HEK293 (cell line): Measurements from ENCODE around the gene MMP19.

Source experiments
- GLI4 ChIP-seq: fragments of 450-650 bp; formaldehyde crosslinking; IDR thresholded peaks from 2 replicates; pipeline ENCODE4 v1.5.1; 2016; ENCODE audit warnings: missing biosample characterization, missing genetic modification characterization
- SCRT2 ChIP-seq: fragments of 450-650 bp; formaldehyde crosslinking; IDR thresholded peaks from 2 replicates; pipeline ENCODE4 v1.5.1; 2016; ENCODE audit warnings: missing biosample characterization, missing genetic modification characterization
- SP7 ChIP-seq: fragments of 450-650 bp; formaldehyde crosslinking; IDR thresholded peaks from 2 replicates; pipeline ENCODE4 v1.5.1; 2016; ENCODE audit warnings: missing biosample characterization, missing genetic modification characterization
- TCF7L2 ChIP-seq: IDR thresholded peaks from 2 replicates; pipeline ENCODE4 v1.6.1; 2011; ENCODE audit warnings: low read depth, mild to moderate bottlenecking, inconsistent platforms, low read length, moderate library complexity, borderline replicate concordance
- YY1 ChIP-seq: fragments of 450-650 bp; formaldehyde crosslinking; IDR thresholded peaks from 2 replicates; pipeline ENCODE4 v1.5.1; 2018; ENCODE audit warnings: missing biosample characterization, missing genetic modification characterization
- ZBTB20 ChIP-seq: fragments of 450-650 bp; formaldehyde crosslinking; IDR thresholded peaks from 2 replicates; pipeline ENCODE4 v1.5.1; 2016; ENCODE audit warnings: missing biosample characterization, missing genetic modification characterization
- ZBTB21 ChIP-seq: fragments of 450-650 bp; formaldehyde crosslinking; IDR thresholded peaks from 2 replicates; pipeline ENCODE4 v1.5.1; 2017; ENCODE audit warnings: missing biosample characterization, missing genetic modification characterization
- ZFP69B ChIP-seq: fragments of 450-650 bp; formaldehyde crosslinking; IDR thresholded peaks from 2 replicates; pipeline ENCODE4 v1.5.1; 2016; ENCODE audit warnings: missing biosample characterization, missing genetic modification characterization
- ZNF138 ChIP-seq: fragments of 450-650 bp; formaldehyde crosslinking; IDR thresholded peaks from 2 replicates; pipeline ENCODE4 v1.5.1; 2016; ENCODE audit warnings: missing biosample characterization, missing genetic modification characterization, borderline replicate concordance
- ZNF169 ChIP-seq: fragments of 450-650 bp; formaldehyde crosslinking; IDR thresholded peaks from 2 replicates; pipeline ENCODE4 v1.5.1; 2016; ENCODE audit warnings: missing biosample characterization, missing genetic modification characterization
- ZNF248 ChIP-seq: fragments of 450-650 bp; formaldehyde crosslinking; IDR thresholded peaks from 2 replicates; pipeline ENCODE4 v1.5.1; 2017; ENCODE audit warnings: missing biosample characterization, missing genetic modification characterization
- ZNF266 ChIP-seq: fragments of 450-650 bp; formaldehyde crosslinking; IDR thresholded peaks from 2 replicates; pipeline ENCODE4 v1.5.1; 2016; ENCODE audit warnings: missing biosample characterization, missing genetic modification characterization, low read depth
- ZNF366 ChIP-seq: fragments of 450-650 bp; formaldehyde crosslinking; conservative IDR thresholded peaks from 2 replicates; pipeline ENCODE4 v1.5.1; 2016; ENCODE audit warnings: missing biosample characterization, missing genetic modification characterization
- ZNF404 ChIP-seq: fragments of 450-650 bp; formaldehyde crosslinking; IDR thresholded peaks from 2 replicates; pipeline ENCODE4 v1.5.1; 2017; ENCODE audit warnings: missing biosample characterization, missing genetic modification characterization
- ZNF423 ChIP-seq: fragments of 450-650 bp; formaldehyde crosslinking; IDR thresholded peaks from 2 replicates; pipeline ENCODE4 v1.5.1; 2016; ENCODE audit warnings: missing biosample characterization, missing genetic modification characterization
- ZNF521 ChIP-seq: fragments of 450-650 bp; formaldehyde crosslinking; IDR thresholded peaks from 2 replicates; pipeline ENCODE4 v1.5.1; 2017; ENCODE audit warnings: missing biosample characterization, mild to moderate bottlenecking, missing genetic modification characterization
- ZNF558 ChIP-seq: fragments of 450-650 bp; formaldehyde crosslinking; IDR thresholded peaks from 2 replicates; pipeline ENCODE4 v1.5.1; 2016; ENCODE audit warnings: missing biosample characterization, missing genetic modification characterization
- ZNF621 ChIP-seq: fragments of 450-650 bp; formaldehyde crosslinking; IDR thresholded peaks from 2 replicates; pipeline ENCODE4 v1.5.1; 2017; ENCODE audit warnings: missing biosample characterization, missing genetic modification characterization
- ZNF747 ChIP-seq: fragments of 450-650 bp; formaldehyde crosslinking; IDR thresholded peaks from 2 replicates; pipeline ENCODE4 v1.5.1; 2016; ENCODE audit warnings: missing biosample characterization, missing genetic modification characterization
- ZNF837 ChIP-seq: fragments of 450-650 bp; formaldehyde crosslinking; IDR thresholded peaks from 2 replicates; pipeline ENCODE4 v1.5.1; 2016; ENCODE audit warnings: missing biosample characterization, missing genetic modification characterization
- TF ChIP-seq, protein P1 (sequence below): fragments of 450-650 bp; formaldehyde crosslinking; IDR thresholded peaks from 2 replicates; pipeline ENCODE4 v1.5.1; 2016; ENCODE audit warnings: missing biosample characterization, missing genetic modification characterization
- TF ChIP-seq, protein P2 (sequence below): fragments of 450-650 bp; formaldehyde crosslinking; IDR thresholded peaks from 2 replicates; pipeline ENCODE4 v1.5.1; 2016; ENCODE audit warnings: missing biosample characterization, missing genetic modification characterization
- TF ChIP-seq, protein P3 (sequence below): fragments of 450-650 bp; formaldehyde crosslinking; conservative IDR thresholded peaks from 2 replicates; pipeline ENCODE4 v1.5.1; 2016; ENCODE audit warnings: low read depth, missing biosample characterization, missing genetic modification characterization
- TF ChIP-seq, protein P4 (sequence below): fragments of 450-650 bp; formaldehyde crosslinking; conservative IDR thresholded peaks from 2 replicates; pipeline ENCODE4 v1.5.1; 2016; ENCODE audit warnings: low read depth, missing biosample characterization, missing genetic modification characterization
- TF ChIP-seq, protein P5 (sequence below): fragments of 450-650 bp; formaldehyde crosslinking; IDR thresholded peaks from 2 replicates; pipeline ENCODE4 v1.5.1; 2016; ENCODE audit warnings: missing biosample characterization, missing genetic modification characterization

The MMP19 gene

DNA sequence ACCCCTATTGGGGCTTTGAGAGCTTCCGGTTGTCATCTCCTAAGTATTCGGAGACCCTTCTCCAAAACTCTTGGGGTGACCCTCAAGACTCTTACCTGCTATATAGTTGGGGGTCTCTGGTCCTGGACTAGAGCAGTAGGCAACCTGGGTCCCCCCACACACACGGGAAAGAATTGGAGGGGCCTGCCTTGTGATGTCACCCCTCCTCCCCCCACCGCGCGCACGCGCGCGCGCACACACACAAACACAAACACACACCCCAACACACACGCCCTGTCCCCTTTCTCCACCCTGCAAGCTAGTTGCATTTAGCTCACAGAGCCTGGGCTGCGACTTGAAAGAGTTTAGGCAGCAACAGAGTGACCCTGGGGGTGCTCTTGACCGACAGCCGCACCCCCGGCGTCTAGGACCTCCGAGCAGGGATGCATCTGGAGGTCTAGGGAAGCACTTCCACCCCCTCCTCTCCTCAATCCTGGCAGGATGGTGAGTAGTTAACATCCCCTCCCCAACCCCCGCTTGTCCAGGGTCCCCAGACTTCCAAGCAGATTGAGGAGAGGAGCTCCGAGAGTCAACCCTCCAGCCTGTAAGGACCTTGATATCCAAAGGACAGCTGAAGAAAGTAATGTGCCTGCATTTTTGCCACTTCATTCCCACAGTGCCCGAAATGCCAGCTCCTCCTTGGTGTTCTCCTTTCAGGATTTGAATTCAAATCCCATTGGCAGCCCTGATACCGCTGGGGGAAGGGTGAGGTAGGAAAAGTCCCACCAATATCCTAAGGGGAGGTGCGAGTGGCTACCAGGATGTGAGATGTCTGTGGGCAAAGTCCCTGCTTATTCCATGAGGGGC, 11.9 kb downstream of the MMP19 start (continued):
- no peak for TF ChIP-seq ZNF404
- TF ChIP-seq, protein P1, sequence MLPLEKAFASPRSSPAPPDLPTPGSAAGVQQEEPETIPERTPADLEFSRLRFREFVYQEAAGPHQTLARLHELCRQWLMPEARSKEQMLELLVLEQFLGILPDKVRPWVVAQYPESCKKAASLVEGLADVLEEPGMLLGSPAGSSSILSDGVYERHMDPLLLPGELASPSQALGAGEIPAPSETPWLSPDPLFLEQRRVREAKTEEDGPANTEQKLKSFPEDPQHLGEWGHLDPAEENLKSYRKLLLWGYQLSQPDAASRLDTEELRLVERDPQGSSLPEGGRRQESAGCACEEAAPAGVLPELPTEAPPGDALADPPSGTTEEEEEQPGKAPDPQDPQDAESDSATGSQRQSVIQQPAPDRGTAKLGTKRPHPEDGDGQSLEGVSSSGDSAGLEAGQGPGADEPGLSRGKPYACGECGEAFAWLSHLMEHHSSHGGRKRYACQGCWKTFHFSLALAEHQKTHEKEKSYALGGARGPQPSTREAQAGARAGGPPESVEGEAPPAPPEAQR (tag by site-specific recombination): 0 out of 2 replicates have a peak, but pooled peaks have one; percentile 17
- peak; percentile 96 for TF ChIP-seq ZBTB21 (tag by site-specific recombination)
- TF ChIP-seq ZNF423 (tag by site-specific recombination): no peak
- no peak for TF ChIP-seq ZNF621
- TF ChIP-seq ZNF266 (tag by site-specific recombination): no peak
- TF ChIP-seq GLI4 (tag by site-specific recombination): no peak
- no peak for TF ChIP-seq ZNF169 (tag by site-specific recombination)
- no peak for TF ChIP-seq SCRT2 (tag by site-specific recombination)
- TF ChIP-seq ZNF138 (tag by site-specific recombination): no peak
- TF ChIP-seq SP7 (tag by site-specific recombination): peak; percentile 70
- TF ChIP-seq, protein P2, sequence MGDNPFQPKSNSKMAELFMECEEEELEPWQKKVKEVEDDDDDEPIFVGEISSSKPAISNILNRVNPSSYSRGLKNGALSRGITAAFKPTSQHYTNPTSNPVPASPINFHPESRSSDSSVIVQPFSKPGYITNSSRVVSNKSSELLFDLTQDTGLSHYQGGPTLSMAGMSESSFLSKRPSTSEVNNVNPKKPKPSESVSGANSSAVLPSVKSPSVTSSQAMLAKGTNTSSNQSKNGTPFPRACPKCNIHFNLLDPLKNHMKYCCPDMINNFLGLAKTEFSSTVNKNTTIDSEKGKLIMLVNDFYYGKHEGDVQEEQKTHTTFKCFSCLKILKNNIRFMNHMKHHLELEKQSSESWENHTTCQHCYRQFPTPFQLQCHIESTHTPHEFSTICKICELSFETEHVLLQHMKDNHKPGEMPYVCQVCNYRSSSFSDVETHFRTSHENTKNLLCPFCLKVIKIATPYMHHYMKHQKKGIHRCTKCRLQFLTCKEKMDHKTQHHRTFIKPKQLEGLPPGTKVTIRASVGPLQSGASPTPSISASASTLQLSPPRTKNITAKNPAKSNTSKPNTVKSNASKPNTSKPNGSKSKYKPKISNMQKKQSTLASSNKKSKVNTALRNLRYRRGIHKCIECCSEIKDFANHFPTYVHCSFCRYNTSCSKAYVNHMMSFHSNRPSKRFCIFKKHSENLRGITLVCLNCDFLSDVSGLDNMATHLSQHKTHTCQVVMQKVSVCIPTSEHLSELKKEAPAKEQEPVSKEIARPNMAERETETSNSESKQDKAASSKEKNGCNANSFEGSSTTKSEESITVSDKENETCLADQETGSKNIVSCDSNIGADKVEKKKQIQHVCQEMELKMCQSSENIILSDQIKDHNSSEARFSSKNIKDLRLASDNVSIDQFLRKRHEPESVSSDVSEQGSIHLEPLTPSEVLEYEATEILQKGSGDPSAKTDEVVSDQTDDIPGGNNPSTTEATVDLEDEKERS (tag by site-specific recombination): no peak
- TF ChIP-seq ZNF747 (tag by site-specific recombination): no peak
- peak; percentile 54 for TF ChIP-seq ZFP69B (tag by site-specific recombination)
- TF ChIP-seq ZNF558 (tag by site-specific recombination): peak; percentile 56; the same call in 1 of the 2 replicates
- no peak for TF ChIP-seq ZNF521 (tag by site-specific recombination)
- peak; percentile 33; the same call in 1 of the 2 replicates for TF ChIP-seq ZBTB20 (tag by site-specific recombination)
- no peak for TF ChIP-seq ZNF366 (tag by site-specific recombination)
- no peak for TF ChIP-seq YY1 (tag by site-specific recombination)
- TF ChIP-seq, protein P3, sequence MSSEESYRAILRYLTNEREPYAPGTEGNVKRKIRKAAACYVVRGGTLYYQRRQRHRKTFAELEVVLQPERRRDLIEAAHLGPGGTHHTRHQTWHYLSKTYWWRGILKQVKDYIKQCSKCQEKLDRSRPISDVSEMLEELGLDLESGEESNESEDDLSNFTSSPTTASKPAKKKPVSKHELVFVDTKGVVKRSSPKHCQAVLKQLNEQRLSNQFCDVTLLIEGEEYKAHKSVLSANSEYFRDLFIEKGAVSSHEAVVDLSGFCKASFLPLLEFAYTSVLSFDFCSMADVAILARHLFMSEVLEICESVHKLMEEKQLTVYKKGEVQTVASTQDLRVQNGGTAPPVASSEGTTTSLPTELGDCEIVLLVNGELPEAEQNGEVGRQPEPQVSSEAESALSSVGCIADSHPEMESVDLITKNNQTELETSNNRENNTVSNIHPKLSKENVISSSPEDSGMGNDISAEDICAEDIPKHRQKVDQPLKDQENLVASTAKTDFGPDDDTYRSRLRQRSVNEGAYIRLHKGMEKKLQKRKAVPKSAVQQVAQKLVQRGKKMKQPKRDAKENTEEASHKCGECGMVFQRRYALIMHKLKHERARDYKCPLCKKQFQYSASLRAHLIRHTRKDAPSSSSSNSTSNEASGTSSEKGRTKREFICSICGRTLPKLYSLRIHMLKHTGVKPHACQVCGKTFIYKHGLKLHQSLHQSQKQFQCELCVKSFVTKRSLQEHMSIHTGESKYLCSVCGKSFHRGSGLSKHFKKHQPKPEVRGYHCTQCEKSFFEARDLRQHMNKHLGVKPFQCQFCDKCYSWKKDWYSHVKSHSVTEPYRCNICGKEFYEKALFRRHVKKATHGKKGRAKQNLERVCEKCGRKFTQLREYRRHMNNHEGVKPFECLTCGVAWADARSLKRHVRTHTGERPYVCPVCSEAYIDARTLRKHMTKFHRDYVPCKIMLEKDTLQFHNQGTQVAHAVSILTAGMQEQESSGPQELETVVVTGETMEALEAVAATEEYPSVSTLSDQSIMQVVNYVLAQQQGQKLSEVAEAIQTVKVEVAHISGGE (tag by site-specific recombination): no peak; the same call in 1 of the 2 replicates
- no peak for TF ChIP-seq ZNF248 (tag by site-specific recombination)
- TF ChIP-seq TCF7L2: no peak
- no peak for TF ChIP-seq ZNF837
- TF ChIP-seq, protein P4, sequence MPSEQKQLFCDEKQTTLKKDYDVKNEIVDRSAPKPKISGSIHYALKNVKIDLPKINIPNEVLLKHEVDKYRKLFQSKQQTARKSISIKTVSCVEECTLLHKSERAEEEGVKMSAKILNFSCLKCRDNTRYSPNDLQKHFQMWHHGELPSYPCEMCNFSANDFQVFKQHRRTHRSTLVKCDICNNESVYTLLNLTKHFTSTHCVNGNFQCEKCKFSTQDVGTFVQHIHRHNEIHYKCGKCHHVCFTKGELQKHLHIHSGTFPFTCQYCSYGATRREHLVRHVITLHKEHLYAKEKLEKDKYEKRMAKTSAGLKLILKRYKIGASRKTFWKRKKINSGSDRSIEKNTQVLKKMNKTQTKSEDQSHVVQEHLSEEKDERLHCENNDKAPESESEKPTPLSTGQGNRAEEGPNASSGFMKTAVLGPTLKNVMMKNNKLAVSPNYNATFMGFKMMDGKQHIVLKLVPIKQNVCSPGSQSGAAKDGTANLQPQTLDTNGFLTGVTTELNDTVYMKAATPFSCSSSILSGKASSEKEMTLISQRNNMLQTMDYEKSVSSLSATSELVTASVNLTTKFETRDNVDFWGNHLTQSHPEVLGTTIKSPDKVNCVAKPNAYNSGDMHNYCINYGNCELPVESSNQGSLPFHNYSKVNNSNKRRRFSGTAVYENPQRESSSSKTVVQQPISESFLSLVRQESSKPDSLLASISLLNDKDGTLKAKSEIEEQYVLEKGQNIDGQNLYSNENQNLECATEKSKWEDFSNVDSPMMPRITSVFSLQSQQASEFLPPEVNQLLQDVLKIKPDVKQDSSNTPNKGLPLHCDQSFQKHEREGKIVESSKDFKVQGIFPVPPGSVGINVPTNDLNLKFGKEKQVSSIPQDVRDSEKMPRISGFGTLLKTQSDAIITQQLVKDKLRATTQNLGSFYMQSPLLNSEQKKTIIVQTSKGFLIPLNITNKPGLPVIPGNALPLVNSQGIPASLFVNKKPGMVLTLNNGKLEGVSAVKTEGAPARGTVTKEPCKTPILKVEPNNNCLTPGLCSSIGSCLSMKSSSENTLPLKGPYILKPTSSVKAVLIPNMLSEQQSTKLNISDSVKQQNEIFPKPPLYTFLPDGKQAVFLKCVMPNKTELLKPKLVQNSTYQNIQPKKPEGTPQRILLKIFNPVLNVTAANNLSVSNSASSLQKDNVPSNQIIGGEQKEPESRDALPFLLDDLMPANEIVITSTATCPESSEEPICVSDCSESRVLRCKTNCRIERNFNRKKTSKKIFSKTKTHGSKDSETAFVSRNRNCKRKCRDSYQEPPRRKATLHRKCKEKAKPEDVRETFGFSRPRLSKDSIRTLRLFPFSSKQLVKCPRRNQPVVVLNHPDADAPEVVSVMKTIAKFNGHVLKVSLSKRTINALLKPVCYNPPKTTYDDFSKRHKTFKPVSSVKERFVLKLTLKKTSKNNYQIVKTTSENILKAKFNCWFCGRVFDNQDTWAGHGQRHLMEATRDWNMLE (tag by site-specific recombination): peak; percentile 58; the same call in 1 of the 2 replicates
- TF ChIP-seq, protein P5, sequence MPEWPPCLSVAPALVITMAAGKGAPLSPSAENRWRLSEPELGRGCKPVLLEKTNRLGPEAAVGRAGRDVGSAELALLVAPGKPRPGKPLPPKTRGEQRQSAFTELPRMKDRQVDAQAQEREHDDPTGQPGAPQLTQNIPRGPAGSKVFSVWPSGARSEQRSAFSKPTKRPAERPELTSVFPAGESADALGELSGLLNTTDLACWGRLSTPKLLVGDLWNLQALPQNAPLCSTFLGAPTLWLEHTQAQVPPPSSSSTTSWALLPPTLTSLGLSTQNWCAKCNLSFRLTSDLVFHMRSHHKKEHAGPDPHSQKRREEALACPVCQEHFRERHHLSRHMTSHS (tag by site-specific recombination): no peak
